NCI-H1436 treated with DMSO at 0.1 percent for 48 hours (cell line): ENCODE measurements around the gene RBMX2.

Experiments
- DNase-seq: peaks from one replicate; lab custom pipeline; 2025; lab: John Stamatoyannopoulos, UW

Gene RBMX2

DNA sequence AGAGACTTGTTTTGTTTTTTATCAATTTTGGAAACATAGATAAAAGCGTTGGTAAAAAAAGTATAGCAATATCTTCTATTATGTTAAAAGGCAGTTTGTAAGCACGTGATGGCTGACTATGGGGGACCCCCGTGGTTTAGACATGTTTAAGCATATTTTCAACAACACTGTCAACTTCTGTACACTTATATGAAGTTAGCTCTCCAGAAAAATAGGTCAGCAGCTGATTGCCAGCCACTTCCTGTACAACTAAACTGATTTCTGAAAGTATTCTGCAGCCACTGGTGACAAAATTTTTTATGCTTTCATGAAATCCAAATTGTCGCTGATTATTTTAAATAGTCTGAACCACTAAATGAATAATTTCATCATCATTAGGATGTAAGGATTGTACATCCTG lies 45.2 kb downstream of the RBMX2 start:
- DNase-seq = no peak
